Psoas muscle (tissue), 8 donors: ENCODE measurements around the gene FBLN7. TPM values are rescaled to one million over a fixed set of nuclear protein-coding genes. Genes with fewer than 3 reads are reported as not detected.

ENCODE experiments used
- ATAC-seq, 4 donors: fragments of 200-7000 bp; cut with Tn5 transposase; one replicate each; pipeline ENCODE4 v1.9.1; 2020; ENCODE audit warnings: moderate library complexity in 3 of 4, mild to moderate bottlenecking in 2 of 4
- DNase-seq, 2 donors: peaks; one replicate each; pipeline ENCODE4 v3.0.0-alpha.2; 2020
- H3K27ac ChIP-seq: fragments of 200-600 bp; one replicate; pipeline ENCODE4 v1.8.0; 2022
- H3K27me3 ChIP-seq, 3 donors: fragments of 200-600 bp in 1 of 3; one replicate each; pipeline versions ENCODE4 v1.6.1 to v1.8.0; 2013 to 2022; ENCODE audit warnings: low read length in 2 of 3, mild to moderate bottlenecking in 2 of 3, moderate library complexity in 1 of 3; ENCODE audit not compliant: insufficient read depth in 3 of 3
- H3K36me3 ChIP-seq, 2 donors: fragments of 200-600 bp in 1 of 2; one replicate each; pipeline versions ENCODE4 v1.6.1 to v1.8.0; 2013 to 2022; ENCODE audit warnings: low read depth in 1 of 2, mild to moderate bottlenecking in 1 of 2, moderate library complexity in 1 of 2; ENCODE audit not compliant: insufficient read depth in 1 of 2
- H3K4me1 ChIP-seq: fragments of 200-600 bp; one replicate; pipeline ENCODE4 v1.8.0; 2022
- H3K4me3 ChIP-seq: fragments of 200-600 bp; one replicate; pipeline ENCODE4 v1.8.0; 2022; ENCODE audit warnings: mild to moderate bottlenecking
- H3K9me3 ChIP-seq: fragments of 200-600 bp; one replicate; pipeline ENCODE4 v1.8.0; 2022
- CTCF ChIP-seq: fragments of 200-600 bp; IDR thresholded peaks from one replicate; pipeline ENCODE4 v1.8.0; 2022; ENCODE audit warnings: antibody characterized with exemption
- WGBS, 3 donors: extraction: QIAGEN DNeasy Blood & Tissue Kit; methylation state at CpG; one replicate each; pipeline versions ENCODE4 v1.1.6 to v1.1.7; 2013; 5-methylcytosine and 5-hydroxymethylcytosine counted together
- intact Hi-C, 2 donors: fragments of 100-400 bp; cut with DNase I; formaldehyde crosslinking; loops; one replicate each; pipeline versions ENCODE4 v1.11.0 to v1.14.2; 2022
- polyA plus RNA-seq, 3 donors: library from polyadenylated mRNA; stranded (reverse); fragments of 200-250 nt; gene quantifications; one replicate each; pipeline ENCODE4 v1.2.3, GENCODE V29; 2013
- total RNA-seq, 4 donors: library from RNA; stranded (reverse); fragmentation: NEBNext Ultra II Directional in 2 of 4; extraction: Animal tissue kit (Norgen Biotek cat#: 25700) in 2 of 4; gene quantifications; one replicate each; pipeline versions ENCODE4 v1.2.1 to v1.2.4, GENCODE V29; 2021 to 2023
- donor health status: healthy with polysubstance abuse.
- donor health status: DM: no; HTN: no; CAD: no; lungs with moderate emphysema.
- donor health status: Bipolar disorder and iron deficiency.
- donor health status: healthy.
- donor health status: DM: yes; HTN: yes; CAD: no.
- donor health status: DM: no; HTN: no; CAD: no.
- donor health status: DM: no; HTN: no; CAD: no.
- donor health status: DM: yes; HTN: yes; CAD: no.

The FBLN7 gene
- total and polyA plus RNA-seq, 7 donors = 0.18 to 1.2 (median 0.31) TPM

- intact Hi-C loops = no loop called here
- Histone ChIP-seq H3K36me3 (no peaks in the 10 kb centered on the region), H3K4me3 (no peak overlapping the region), H3K9me3 (no peaks in the 10 kb centered on the region), H3K27ac (no peak overlapping the region), H3K4me1 (no peaks in the 10 kb centered on the region), H3K27me3 (no peaks in the 10 kb centered on the region)
- DNase-seq (no peak), ATAC-seq (no peak)
- 62 to 74% (median 70%) methylated on average over 4 of the region's 4 CpGs for WGBS, 3 donors
- TF ChIP-seq CTCF = no peak
Observed at GRCh38 chr2:112194482-112194881, 56.3 kb downstream of the FBLN7 start.

- intact Hi-C loops = no loop called here
- Histone ChIP-seq H3K27ac (no peak overlapping the region), H3K9me3 (no peaks in the 10 kb centered on the region), H3K27me3 (no peaks in the 10 kb centered on the region), H3K36me3 (no peaks in the 10 kb centered on the region), H3K4me1 (no peaks in the 10 kb centered on the region), H3K4me3 (no peak overlapping the region)
- WGBS, 3 donors = 79 to 88% (median 85%) methylated on average over 8 of the region's 8 CpGs
- TF ChIP-seq CTCF = no peak
- no peak for ATAC-seq
- DNase-seq = no peak
Observed at GRCh38 chr2:112195167-112195766, 57.1 kb downstream of the FBLN7 start.

- Histone ChIP-seq H3K27me3 (no peaks in the 10 kb centered on the region), H3K4me3 (no peak overlapping the region), H3K4me1 (no peaks in the 10 kb centered on the region), H3K36me3 (no peaks in the 10 kb centered on the region), H3K9me3 (no peaks in the 10 kb centered on the region), H3K27ac (no peak overlapping the region)
- intact Hi-C loops = no loop called here
- no peak for TF ChIP-seq CTCF
- DNase-seq = no peak
- no peak for ATAC-seq
Observed at GRCh38 chr2:112195950-112196349, 57.8 kb downstream of the FBLN7 start.

- no peak for TF ChIP-seq CTCF
- H3K9me3 ChIP-seq = no peaks in the 10 kb centered on the region
- H3K27me3 ChIP-seq = no peaks in the 10 kb centered on the region
- no peaks in the 10 kb centered on the region for H3K36me3 ChIP-seq
- intact Hi-C loops = no loop called here
- WGBS, 3 donors = 55 to 74% (median 73%) methylated on average over 1 of the region's 1 CpG
- no peak overlapping the region for H3K27ac ChIP-seq
- no peak for ATAC-seq
- no peak overlapping the region for H3K4me3 ChIP-seq
- DNase-seq = no peak
- no peaks in the 10 kb centered on the region for H3K4me1 ChIP-seq
Observed at GRCh38 chr2:112197868-112198267, 59.7 kb downstream of the FBLN7 start.

- intact Hi-C loops = no loop called here
- Histone ChIP-seq H3K4me1 (no peaks in the 10 kb centered on the region), H3K27me3 (no peaks in the 10 kb centered on the region), H3K9me3 (peaks cover under 1% of the 10 kb centered on the region), H3K36me3 (no peaks in the 10 kb centered on the region), H3K27ac (no peak overlapping the region), H3K4me3 (no peak overlapping the region)
- DNase-seq (no peak), ATAC-seq (no peak)
- no peak for TF ChIP-seq CTCF
Observed at GRCh38 chr2:112198780-112199179, 60.6 kb downstream of the FBLN7 start.
